ENCODE data around the gene SLC7A6. TPM values are rescaled to one million over a fixed set of nuclear protein-coding genes. Genes with fewer than 3 reads are reported as not detected.

The SLC7A6 gene
- total RNA-seq, 4 donors from 2014 or later: 20.6 to 145 (median 31.4) TPM

- DNase-seq: no peak
- H3K9me3 ChIP-seq: no peaks in the 10 kb centered on the region
- H3K4me1 ChIP-seq: peaks cover 4 to 65% (median 14%) of the 10 kb centered on the region in 4 donors
- TF ChIP-seq EP300 (IDR thresholded peaks at IDR 0.05; ENCODE audit: low read depth) (no peak), POLR2AphosphoS5 (IDR thresholded peaks at IDR 0.05) (no peak), CTCF (IDR thresholded peaks at IDR 0.05) (no peak), POLR2A (IDR thresholded peaks at IDR 0.05) (no peak)
- intact Hi-C loops (cut with DNase I; ENCODE audit: low total_unique reads) (no loop called here), in situ Hi-C loops (cut with MboI; ENCODE audit: low pct_ligation_motif_present in 1 of 4, low pct_unique_long_range_greater_than_20kb in 1 of 4, low sequenced_read_pairs in 3 of 4) (no loop called here)
- 0 to 84% methylated on average over 1 to 4 of the region's 4 CpGs for WGBS, 2 donors (ENCODE audit: low coverage in 1 of 2)
- H3K4me3 ChIP-seq: no peak overlapping the region
- H3K27me3 ChIP-seq: no peaks in the 10 kb centered on the region
- no peaks in the 10 kb centered on the region for H3K36me3 ChIP-seq
- peak overlapping the region in 1 of 4 donors; percentile 24 for H3K27ac ChIP-seq
Observed at GRCh38 chr16:68282064-68282452, 17.7 kb downstream of the SLC7A6 start.

GRCh38 chr16:68283346-68283745 lies 19.0 kb downstream of the SLC7A6 start:
- no peaks in the 10 kb centered on the region for H3K9me3 ChIP-seq
- H3K36me3 ChIP-seq: no peaks in the 10 kb centered on the region
- H3K27ac ChIP-seq: peak overlapping the region; percentile 18 to 73 (median 56)
- TF ChIP-seq CTCF (IDR thresholded peaks at IDR 0.05) (no peak), POLR2AphosphoS5 (IDR thresholded peaks at IDR 0.05) (no peak), POLR2A (IDR thresholded peaks at IDR 0.05) (no peak), EP300 (IDR thresholded peaks at IDR 0.05; ENCODE audit: low read depth) (no peak)
- H3K4me3 ChIP-seq: no peak overlapping the region
- H3K27me3 ChIP-seq: no peaks in the 10 kb centered on the region
- peaks cover 7 to 73% (median 16%) of the 10 kb centered on the region in 4 donors for H3K4me1 ChIP-seq
- no peak for DNase-seq
- intact Hi-C loops (cut with DNase I; ENCODE audit: low total_unique reads): no loop called here
- in situ Hi-C loops (cut with MboI; ENCODE audit: low pct_ligation_motif_present in 1 of 4, low pct_unique_long_range_greater_than_20kb in 1 of 4, low sequenced_read_pairs in 3 of 4): no loop called here
- WGBS, 2 donors (ENCODE audit: low coverage in 1 of 2): 65% methylated on average over 5 of the region's 5 CpGs; no CpG with 5 or more reads in 1 of the 2 donors

GRCh38 chr16:68283801-68284598 lies 19.7 kb downstream of the SLC7A6 start:
- no peak for TF ChIP-seq EP300 (IDR thresholded peaks at IDR 0.05; ENCODE audit: low read depth)
- TF ChIP-seq POLR2A (IDR thresholded peaks at IDR 0.05): no peak
- TF ChIP-seq CTCF (IDR thresholded peaks at IDR 0.05): no peak
- no peak for TF ChIP-seq POLR2AphosphoS5 (IDR thresholded peaks at IDR 0.05)
- Histone ChIP-seq H3K9me3 (no peaks in the 10 kb centered on the region), H3K27me3 (no peaks in the 10 kb centered on the region), H3K27ac (peak overlapping the region; percentile 18 to 73 (median 56)), H3K4me1 (peaks cover 7 to 73% (median 16%) of the 10 kb centered on the region in 4 donors), H3K4me3 (no peak overlapping the region), H3K36me3 (no peaks in the 10 kb centered on the region)
- DNase-seq: no peak
- 55 to 70% methylated on average over 5 to 9 of the region's 9 CpGs for WGBS, 2 donors (ENCODE audit: low coverage in 1 of 2)
- intact Hi-C loops (cut with DNase I; ENCODE audit: low total_unique reads) (no loop called here), in situ Hi-C loops (cut with MboI; ENCODE audit: low pct_ligation_motif_present in 1 of 4, low pct_unique_long_range_greater_than_20kb in 1 of 4, low sequenced_read_pairs in 3 of 4) (no loop called here)

- H3K4me3 ChIP-seq: no peak overlapping the region
- no peaks in the 10 kb centered on the region for H3K27me3 ChIP-seq
- WGBS, 2 donors (ENCODE audit: low coverage in 1 of 2): 50 to 60% methylated on average over 1 to 5 of the region's 5 CpGs
- TF ChIP-seq POLR2A (IDR thresholded peaks at IDR 0.05) (no peak), POLR2AphosphoS5 (IDR thresholded peaks at IDR 0.05) (no peak), EP300 (IDR thresholded peaks at IDR 0.05; ENCODE audit: low read depth) (no peak), CTCF (IDR thresholded peaks at IDR 0.05) (no peak)
- peak overlapping the region; percentile 18 to 73 (median 56) for H3K27ac ChIP-seq
- in situ Hi-C loops (cut with MboI; ENCODE audit: low pct_ligation_motif_present in 1 of 4, low pct_unique_long_range_greater_than_20kb in 1 of 4, low sequenced_read_pairs in 3 of 4): no loop called here
- peak; percentile 35 for DNase-seq
- no peaks in the 10 kb centered on the region for H3K9me3 ChIP-seq
- intact Hi-C loops (cut with DNase I; ENCODE audit: low total_unique reads): no loop called here
- no peaks in the 10 kb centered on the region for H3K36me3 ChIP-seq
- peaks cover 7 to 73% (median 12%) of the 10 kb centered on the region in 4 donors for H3K4me1 ChIP-seq
Observed at GRCh38 chr16:68284847-68285246, 20.5 kb downstream of the SLC7A6 start.

All from transverse colon (tissue), 4 donors.